ENCODE results near the gene CTSK. TPM values are rescaled to one million over a fixed set of nuclear protein-coding genes. Genes with fewer than 3 reads are reported as not detected.

The CTSK gene
- total and polyA plus RNA-seq, 4 donors: 2.2 to 3.8 (median 2.4) TPM

- DNase-seq (ENCODE audit: low spot score): no peak
- Histone ChIP-seq H3K9me3 (ENCODE audit: control insufficient read depth in 4 of 4, low read length in 3 of 4) (no peaks in the 10 kb centered on the region), H3K9ac (ENCODE audit: low read depth in 1 of 2, low read length in 2 of 2) (no peak overlapping the region), H3K27ac (ENCODE audit: low read depth in 1 of 2, low read length in 2 of 2) (no peak overlapping the region), H3K36me3 (ENCODE audit: control insufficient read depth in 4 of 4, insufficient read depth in 3 of 4, low read depth in 1 of 4, low read length in 3 of 4) (peaks cover 6 to 39% (median 34%) of the 10 kb centered on the region in 4 donors), H3K4me1 (ENCODE audit: control insufficient read depth in 4 of 4, insufficient read depth in 4 of 4, low read length in 3 of 4) (peaks cover 0 to 4% (median 0%) of the 10 kb centered on the region in 4 donors), H3K27me3 (ENCODE audit: control insufficient read depth in 4 of 4, insufficient read depth in 4 of 4, low read length in 3 of 4) (no peaks in the 10 kb centered on the region), H3K4me3 (ENCODE audit: low read depth in 1 of 3, low read length in 3 of 3) (no peak overlapping the region)
- 91% methylated on average over 3 of the region's 3 CpGs for WGBS
- no peak for TF ChIP-seq HNF4G (IDR thresholded peaks at IDR 0.05)
- no peak for TF ChIP-seq REST (IDR thresholded peaks at IDR 0.05)
- no peak for TF ChIP-seq SP1 (IDR thresholded peaks at IDR 0.05)
- no peak for TF ChIP-seq RAD21 (IDR thresholded peaks at IDR 0.05)
- TF ChIP-seq FOXA1 (IDR thresholded peaks at IDR 0.05): no peak
- no peak for TF ChIP-seq GABPA (IDR thresholded peaks at IDR 0.05 in 1 of 2, conservative IDR thresholded peaks at IDR 0.05 in 1 of 2)
- TF ChIP-seq RXRA (IDR thresholded peaks at IDR 0.05): no peak
- no peak for TF ChIP-seq HNF4A (conservative IDR thresholded peaks at IDR 0.05)
- no peak for TF ChIP-seq ATF3 (IDR thresholded peaks at IDR 0.05)
- TF ChIP-seq NR2F2 (IDR thresholded peaks at IDR 0.05): no peak
- no peak for TF ChIP-seq EGR1 (IDR thresholded peaks at IDR 0.05; ENCODE audit: low read depth in 2 of 2)
- no peak for TF ChIP-seq ZBTB33 (IDR thresholded peaks at IDR 0.05)
- TF ChIP-seq TAF1 (conservative IDR thresholded peaks at IDR 0.05): no peak
- TF ChIP-seq FOXA2 (IDR thresholded peaks at IDR 0.05): no peak
- TF ChIP-seq JUND (IDR thresholded peaks at IDR 0.05): no peak
- no peak for TF ChIP-seq MAX (IDR thresholded peaks at IDR 0.05)
- no peak for TF ChIP-seq CTCF (IDR thresholded peaks at IDR 0.05; ENCODE audit: low read depth, low read length, missing input control)
Observed at GRCh38 chr1:150809651-150810050, 1.6 kb upstream of the CTSK start.
